OCI-LY1 (cell line): ENCODE measurements around the gene PAK5.

Source experiments
- EZH2 ChIP-seq: fragments of 200-600 bp; sonication (generic), shearing (Covaris generic); IDR thresholded peaks from 2 replicates; pipeline ENCODE4 v1.8.0; 2017; ENCODE audit warnings: borderline replicate concordance, mixed run types, mild to moderate bottlenecking, antibody characterized with exemption, low read length, moderate library complexity, mixed read lengths
- TF ChIP-seq, protein P1 (sequence below): fragments of 200-600 bp; sonication (generic), shearing (Covaris generic); IDR thresholded peaks from 2 replicates; pipeline ENCODE4 v1.5.1; 2017; ENCODE audit warnings: mild to moderate bottlenecking, antibody characterized with exemption, low read length, moderate library complexity, mixed read lengths

DNA sequence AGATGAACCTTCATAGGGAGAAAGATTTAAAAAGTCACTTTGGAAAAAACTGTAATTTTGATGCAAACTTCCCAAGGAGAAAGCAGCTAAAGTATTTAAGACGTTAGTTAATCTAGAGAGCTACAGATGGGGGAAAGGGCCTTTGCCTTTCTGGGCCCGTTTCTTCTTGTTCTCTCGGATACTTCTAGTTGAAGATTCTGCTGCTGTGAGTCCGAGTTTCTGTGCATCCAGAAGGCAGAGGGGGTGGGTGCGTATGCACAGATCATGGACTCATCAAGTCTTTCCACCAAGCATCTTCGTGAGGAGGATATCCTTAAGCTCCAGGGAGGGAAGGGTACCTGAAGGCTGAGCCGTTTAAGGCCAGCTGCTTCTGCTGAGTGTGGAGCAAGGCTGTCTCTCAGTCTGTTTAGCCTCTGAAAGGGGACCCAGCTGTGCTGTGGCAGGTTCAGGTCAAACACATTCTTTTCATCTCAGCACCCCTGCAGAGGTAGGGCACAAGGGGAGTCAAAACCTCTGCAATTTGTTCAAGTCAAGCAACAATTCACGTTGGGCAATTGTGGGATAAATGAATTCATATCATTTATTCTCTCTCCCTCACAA is 320.2 kb downstream of the PAK5 start:
- TF ChIP-seq, protein P1, sequence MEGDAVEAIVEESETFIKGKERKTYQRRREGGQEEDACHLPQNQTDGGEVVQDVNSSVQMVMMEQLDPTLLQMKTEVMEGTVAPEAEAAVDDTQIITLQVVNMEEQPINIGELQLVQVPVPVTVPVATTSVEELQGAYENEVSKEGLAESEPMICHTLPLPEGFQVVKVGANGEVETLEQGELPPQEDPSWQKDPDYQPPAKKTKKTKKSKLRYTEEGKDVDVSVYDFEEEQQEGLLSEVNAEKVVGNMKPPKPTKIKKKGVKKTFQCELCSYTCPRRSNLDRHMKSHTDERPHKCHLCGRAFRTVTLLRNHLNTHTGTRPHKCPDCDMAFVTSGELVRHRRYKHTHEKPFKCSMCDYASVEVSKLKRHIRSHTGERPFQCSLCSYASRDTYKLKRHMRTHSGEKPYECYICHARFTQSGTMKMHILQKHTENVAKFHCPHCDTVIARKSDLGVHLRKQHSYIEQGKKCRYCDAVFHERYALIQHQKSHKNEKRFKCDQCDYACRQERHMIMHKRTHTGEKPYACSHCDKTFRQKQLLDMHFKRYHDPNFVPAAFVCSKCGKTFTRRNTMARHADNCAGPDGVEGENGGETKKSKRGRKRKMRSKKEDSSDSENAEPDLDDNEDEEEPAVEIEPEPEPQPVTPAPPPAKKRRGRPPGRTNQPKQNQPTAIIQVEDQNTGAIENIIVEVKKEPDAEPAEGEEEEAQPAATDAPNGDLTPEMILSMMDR: no peak
- TF ChIP-seq EZH2: no peak
